WTC11 (cell line): ENCODE measurements around the gene TRAPPC10. TPM values are rescaled to one million over a fixed set of nuclear protein-coding genes. Genes with fewer than 3 reads are reported as not detected.

Experiments used
- ATAC-seq: fragments of 200-7000 bp; cut with Tn5 transposase; 2 replicates; pipeline ENCODE4 v1.10.0; 2021; ENCODE audit warnings: mild to moderate bottlenecking, moderate library complexity
- CTCF ChIA-PET: fragments of 300-600 bp; sonication (Branson Sonifier 250); formaldehyde crosslinking; loops from one replicate; lab custom pipeline; 2021; ENCODE audit warnings: antibody characterized with exemption; lab: Charles Lee
- POLR2A ChIA-PET: fragments of 350-600 bp; sonication (Branson Sonifier 250); formaldehyde crosslinking; loops from one replicate; lab custom pipeline; 2021; ENCODE audit warnings: antibody characterized with exemption; lab: Charles Lee
- DNase-seq: peaks from one replicate; pipeline ENCODE4 v3.0.0; 2021; ENCODE audit warnings: low spot score
- H3K27ac Mint-ChIP-seq: 2 replicates; pipeline ENCODE4 v1.8.0; 2021; ENCODE audit warnings: mixed read lengths
- H3K27me3 Mint-ChIP-seq: 2 replicates; pipeline ENCODE4 v1.8.0; 2021; ENCODE audit warnings: low read depth, mild to moderate bottlenecking, moderate library complexity, mixed read lengths
- H3K36me3 Mint-ChIP-seq: 2 replicates; pipeline ENCODE4 v1.8.0; 2021; ENCODE audit warnings: mixed read lengths
- H3K4me1 Mint-ChIP-seq: 2 replicates; pipeline ENCODE4 v1.8.0; 2022; ENCODE audit warnings: mixed read lengths
- H3K4me3 Mint-ChIP-seq: 2 replicates; pipeline ENCODE4 v1.8.0; 2021; ENCODE audit warnings: mild to moderate bottlenecking, moderate library complexity, mixed read lengths
- H3K9me3 Mint-ChIP-seq: 2 replicates; pipeline ENCODE4 v1.8.0; 2021; ENCODE audit warnings: mixed read lengths
- CREM ChIP-seq: sonication (generic); formaldehyde crosslinking; IDR thresholded peaks from 2 replicates; pipeline ENCODE4 v1.8.1; 2022; ENCODE audit warnings: mild to moderate bottlenecking, missing genetic modification reagents, moderate library complexity
- ERG ChIP-seq: fragments of 250-450 bp; sonication (Bioruptor Pico); IDR thresholded peaks from 2 replicates; pipeline ENCODE4 v1.8.0; 2021; ENCODE audit warnings: mild to moderate bottlenecking
- ETV6 ChIP-seq: sonication (generic); formaldehyde crosslinking; IDR thresholded peaks from 2 replicates; pipeline ENCODE4 v1.8.1; 2022; ENCODE audit warnings: mild to moderate bottlenecking, missing genetic modification reagents
- GABPB1 ChIP-seq: sonication (generic); formaldehyde crosslinking; IDR thresholded peaks from 2 replicates; pipeline ENCODE4 v1.8.1; 2023; ENCODE audit warnings: mild to moderate bottlenecking, missing genetic modification reagents
- IRF2 ChIP-seq: sonication (generic); formaldehyde crosslinking; IDR thresholded peaks from 2 replicates; pipeline ENCODE4 v1.8.0; 2022; ENCODE audit warnings: low read depth, missing genetic modification reagents, borderline replicate concordance
- JUN ChIP-seq: sonication (generic); formaldehyde crosslinking; IDR thresholded peaks from 2 replicates; pipeline ENCODE4 v1.8.0; 2023; ENCODE audit warnings: mild to moderate bottlenecking, missing genetic modification reagents
- KAT7 ChIP-seq: sonication (generic); formaldehyde crosslinking; IDR thresholded peaks from 2 replicates; pipeline ENCODE4 v1.8.1; 2023; ENCODE audit warnings: missing genetic modification reagents, mild to moderate bottlenecking, borderline replicate concordance
- MXD4 ChIP-seq: fragments of 250-450 bp; sonication (Bioruptor Pico); IDR thresholded peaks from 2 replicates; pipeline ENCODE4 v1.8.0; 2021; ENCODE audit warnings: mild to moderate bottlenecking, moderate library complexity, borderline replicate concordance
- MYBL2 ChIP-seq: sonication (generic); formaldehyde crosslinking; IDR thresholded peaks from 2 replicates; pipeline ENCODE4 v1.8.1; 2023; ENCODE audit warnings: mild to moderate bottlenecking, moderate library complexity, missing genetic modification reagents
- NFYB ChIP-seq: sonication (generic); formaldehyde crosslinking; conservative IDR thresholded peaks from 2 replicates; pipeline ENCODE4 v1.8.0; 2022; ENCODE audit warnings: low read depth, missing genetic modification reagents
- NR1H2 ChIP-seq: sonication (generic); formaldehyde crosslinking; IDR thresholded peaks from 2 replicates; pipeline ENCODE4 v1.9.0; 2021; ENCODE audit warnings: mild to moderate bottlenecking, moderate library complexity, missing genetic modification reagents
- PRDM15 ChIP-seq: sonication (generic); formaldehyde crosslinking; IDR thresholded peaks from 2 replicates; pipeline ENCODE4 v1.8.0; 2022; ENCODE audit warnings: missing genetic modification reagents
- SOX15 ChIP-seq: fragments of 250-450 bp; sonication (Bioruptor Pico); IDR thresholded peaks from 2 replicates; pipeline ENCODE4 v1.9.0; 2021; ENCODE audit warnings: mild to moderate bottlenecking
- TEAD1 ChIP-seq: sonication (generic); formaldehyde crosslinking; IDR thresholded peaks from 2 replicates; pipeline ENCODE4 v1.8.0; 2022; ENCODE audit warnings: mild to moderate bottlenecking, missing genetic modification reagents
- TEAD4 ChIP-seq: sonication (generic); formaldehyde crosslinking; IDR thresholded peaks from 2 replicates; pipeline ENCODE4 v1.8.0; 2022; ENCODE audit warnings: mild to moderate bottlenecking, missing genetic modification reagents
- TP53 ChIP-seq: sonication (generic); formaldehyde crosslinking; IDR thresholded peaks from 2 replicates; pipeline ENCODE4 v1.8.1; 2023; ENCODE audit warnings: mild to moderate bottlenecking, missing genetic modification reagents
- USF2 ChIP-seq: sonication (generic); formaldehyde crosslinking; IDR thresholded peaks from 2 replicates; pipeline ENCODE4 v1.8.1; 2023; ENCODE audit warnings: mild to moderate bottlenecking, missing genetic modification reagents, moderate library complexity
- ZNF121 ChIP-seq: sonication (generic); formaldehyde crosslinking; IDR thresholded peaks from 2 replicates; pipeline ENCODE4 v1.8.0; 2023; ENCODE audit warnings: missing genetic modification reagents
- ZNF219 ChIP-seq: sonication (generic); formaldehyde crosslinking; IDR thresholded peaks from 2 replicates; pipeline ENCODE4 v1.8.0; 2023; ENCODE audit warnings: missing genetic modification reagents, mild to moderate bottlenecking, borderline replicate concordance
- ZNF232 ChIP-seq: sonication (generic); formaldehyde crosslinking; IDR thresholded peaks from 2 replicates; pipeline ENCODE4 v1.8.0; 2022; ENCODE audit warnings: mild to moderate bottlenecking, missing genetic modification reagents
- ZNF317 ChIP-seq: sonication (generic); formaldehyde crosslinking; IDR thresholded peaks from 2 replicates; pipeline ENCODE4 v1.8.1; 2023; ENCODE audit warnings: low read depth, mild to moderate bottlenecking, moderate library complexity, missing genetic modification reagents, borderline replicate concordance
- ZNF396 ChIP-seq: fragments of 250-450 bp; sonication (Bioruptor Pico); IDR thresholded peaks from 2 replicates; pipeline ENCODE4 v1.8.0; 2021; ENCODE audit warnings: mild to moderate bottlenecking, moderate library complexity, borderline replicate concordance
- total RNA-seq: library from RNA; stranded (reverse); gene quantifications from 3 replicates; pipeline ENCODE4 v1.2.3, GENCODE V29; 2021
- TF ChIP-seq, protein P1 (sequence below): sonication (generic); formaldehyde crosslinking; IDR thresholded peaks from 2 replicates; pipeline ENCODE4 v1.8.1; 2023; ENCODE audit warnings: mild to moderate bottlenecking, missing genetic modification reagents, borderline replicate concordance
- TF ChIP-seq, protein P2 (sequence below): fragments of 250-450 bp; sonication (Bioruptor Pico); IDR thresholded peaks from 2 replicates; pipeline ENCODE4 v1.9.0; 2021; ENCODE audit warnings: mild to moderate bottlenecking
- TF ChIP-seq, protein P3 (sequence below): sonication (generic); formaldehyde crosslinking; IDR thresholded peaks from 2 replicates; pipeline ENCODE4 v1.8.0; 2023; ENCODE audit warnings: missing genetic modification reagents
- TF ChIP-seq, protein P4 (sequence below): sonication (generic); formaldehyde crosslinking; IDR thresholded peaks from 2 replicates; pipeline ENCODE4 v1.8.1; 2022; ENCODE audit warnings: missing genetic modification reagents, borderline replicate concordance

Gene TRAPPC10
- total RNA-seq, 1 experiment from 2014 or later, result 34.5 TPM

DNA sequence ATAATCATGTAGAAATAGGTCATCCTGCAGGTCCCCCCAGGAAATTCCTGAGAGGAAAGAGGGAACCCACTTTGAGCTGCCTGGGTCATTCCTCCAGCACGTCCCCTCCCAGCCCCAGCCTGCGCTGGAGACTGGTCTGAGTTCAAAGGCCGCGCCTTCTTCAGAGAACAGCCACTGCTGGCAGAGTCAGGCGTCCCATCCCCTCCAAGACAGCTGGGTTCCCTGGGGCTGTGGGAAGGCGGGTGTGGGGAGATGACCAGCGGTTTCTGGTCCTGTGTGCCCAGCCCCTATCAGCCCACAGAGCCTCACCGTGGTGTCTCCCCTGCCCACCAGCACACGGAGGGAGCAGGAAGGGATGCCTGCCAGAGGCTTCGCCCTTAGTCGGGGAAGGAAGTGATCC lies 18.0 kb upstream of the TRAPPC10 start (continued):
- TF ChIP-seq NR1H2 (no peak), MYBL2 (no peak), MXD4 (CRISPR knock-in tag) (no peak)

GRCh38 chr21:43994646-43995045 lies 17.5 kb upstream of the TRAPPC10 start:
- POLR2A ChIA-PET, result no interaction called here

GRCh38 chr21:43995521-43996105 lies 16.5 kb upstream of the TRAPPC10 start:
- H3K9me3 Mint-ChIP-seq, result no peaks in the 10 kb centered on the region
- CTCF ChIA-PET, result interaction anchor here (1.4 kb wide), 1 partner anchor 20 kb away, joined by 6 read pairs; no protein-coding TSS in a partner anchor
- no peak overlapping the region for H3K27ac Mint-ChIP-seq
- no peaks in the 10 kb centered on the region for H3K27me3 Mint-ChIP-seq
- no peaks in the 10 kb centered on the region for H3K36me3 Mint-ChIP-seq
- DNase-seq (no peak), ATAC-seq (no peak)
- POLR2A ChIA-PET, result no interaction called here
- no peak overlapping the region for H3K4me3 Mint-ChIP-seq
- H3K4me1 Mint-ChIP-seq, result no peaks in the 10 kb centered on the region
- no peak for TF ChIP-seq PRDM15
- TF ChIP-seq ZNF219 (CRISPR knock-in tag), result no peak
- TF ChIP-seq, protein P1, sequence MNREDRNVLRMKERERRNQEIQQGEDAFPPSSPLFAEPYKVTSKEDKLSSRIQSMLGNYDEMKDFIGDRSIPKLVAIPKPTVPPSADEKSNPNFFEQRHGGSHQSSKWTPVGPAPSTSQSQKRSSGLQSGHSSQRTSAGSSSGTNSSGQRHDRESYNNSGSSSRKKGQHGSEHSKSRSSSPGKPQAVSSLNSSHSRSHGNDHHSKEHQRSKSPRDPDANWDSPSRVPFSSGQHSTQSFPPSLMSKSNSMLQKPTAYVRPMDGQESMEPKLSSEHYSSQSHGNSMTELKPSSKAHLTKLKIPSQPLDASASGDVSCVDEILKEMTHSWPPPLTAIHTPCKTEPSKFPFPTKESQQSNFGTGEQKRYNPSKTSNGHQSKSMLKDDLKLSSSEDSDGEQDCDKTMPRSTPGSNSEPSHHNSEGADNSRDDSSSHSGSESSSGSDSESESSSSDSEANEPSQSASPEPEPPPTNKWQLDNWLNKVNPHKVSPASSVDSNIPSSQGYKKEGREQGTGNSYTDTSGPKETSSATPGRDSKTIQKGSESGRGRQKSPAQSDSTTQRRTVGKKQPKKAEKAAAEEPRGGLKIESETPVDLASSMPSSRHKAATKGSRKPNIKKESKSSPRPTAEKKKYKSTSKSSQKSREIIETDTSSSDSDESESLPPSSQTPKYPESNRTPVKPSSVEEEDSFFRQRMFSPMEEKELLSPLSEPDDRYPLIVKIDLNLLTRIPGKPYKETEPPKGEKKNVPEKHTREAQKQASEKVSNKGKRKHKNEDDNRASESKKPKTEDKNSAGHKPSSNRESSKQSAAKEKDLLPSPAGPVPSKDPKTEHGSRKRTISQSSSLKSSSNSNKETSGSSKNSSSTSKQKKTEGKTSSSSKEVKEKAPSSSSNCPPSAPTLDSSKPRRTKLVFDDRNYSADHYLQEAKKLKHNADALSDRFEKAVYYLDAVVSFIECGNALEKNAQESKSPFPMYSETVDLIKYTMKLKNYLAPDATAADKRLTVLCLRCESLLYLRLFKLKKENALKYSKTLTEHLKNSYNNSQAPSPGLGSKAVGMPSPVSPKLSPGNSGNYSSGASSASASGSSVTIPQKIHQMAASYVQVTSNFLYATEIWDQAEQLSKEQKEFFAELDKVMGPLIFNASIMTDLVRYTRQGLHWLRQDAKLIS (CRISPR knock-in tag), result no peak
- TF ChIP-seq, protein P2, sequence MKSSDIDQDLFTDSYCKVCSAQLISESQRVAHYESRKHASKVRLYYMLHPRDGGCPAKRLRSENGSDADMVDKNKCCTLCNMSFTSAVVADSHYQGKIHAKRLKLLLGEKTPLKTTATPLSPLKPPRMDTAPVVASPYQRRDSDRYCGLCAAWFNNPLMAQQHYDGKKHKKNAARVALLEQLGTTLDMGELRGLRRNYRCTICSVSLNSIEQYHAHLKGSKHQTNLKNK (CRISPR knock-in tag), result no peak
- TF ChIP-seq ZNF232, result no peak

More at GRCh38 chr21:43994646-43995045, 17.5 kb upstream of the TRAPPC10 start:
- H3K4me3 Mint-ChIP-seq, result no peak overlapping the region
- H3K9me3 Mint-ChIP-seq, result no peaks in the 10 kb centered on the region
- DNase-seq, result no peak
- CTCF ChIA-PET, result interaction anchor here (1.4 kb wide), 1 partner anchor 19 kb away, joined by 6 read pairs; no protein-coding TSS in a partner anchor
- H3K27ac Mint-ChIP-seq, result no peak overlapping the region
- H3K36me3 Mint-ChIP-seq, result no peaks in the 10 kb centered on the region
- ATAC-seq, result no peak
- no peaks in the 10 kb centered on the region for H3K27me3 Mint-ChIP-seq
- H3K4me1 Mint-ChIP-seq, result no peaks in the 10 kb centered on the region
- no peak for TF ChIP-seq ERG
- no peak for TF ChIP-seq JUN (CRISPR knock-in tag)
- no peak for TF ChIP-seq GABPB1
- no peak for TF ChIP-seq NFYB (CRISPR knock-in tag)
- TF ChIP-seq TP53 (CRISPR knock-in tag), result no peak
- TF ChIP-seq TEAD1 (CRISPR knock-in tag), result no peak
- TF ChIP-seq ZNF232, result no peak
- TF ChIP-seq, protein P3, sequence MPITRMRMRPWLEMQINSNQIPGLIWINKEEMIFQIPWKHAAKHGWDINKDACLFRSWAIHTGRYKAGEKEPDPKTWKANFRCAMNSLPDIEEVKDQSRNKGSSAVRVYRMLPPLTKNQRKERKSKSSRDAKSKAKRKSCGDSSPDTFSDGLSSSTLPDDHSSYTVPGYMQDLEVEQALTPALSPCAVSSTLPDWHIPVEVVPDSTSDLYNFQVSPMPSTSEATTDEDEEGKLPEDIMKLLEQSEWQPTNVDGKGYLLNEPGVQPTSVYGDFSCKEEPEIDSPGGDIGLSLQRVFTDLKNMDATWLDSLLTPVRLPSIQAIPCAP (CRISPR knock-in tag), result no peak
- TF ChIP-seq, protein P4, sequence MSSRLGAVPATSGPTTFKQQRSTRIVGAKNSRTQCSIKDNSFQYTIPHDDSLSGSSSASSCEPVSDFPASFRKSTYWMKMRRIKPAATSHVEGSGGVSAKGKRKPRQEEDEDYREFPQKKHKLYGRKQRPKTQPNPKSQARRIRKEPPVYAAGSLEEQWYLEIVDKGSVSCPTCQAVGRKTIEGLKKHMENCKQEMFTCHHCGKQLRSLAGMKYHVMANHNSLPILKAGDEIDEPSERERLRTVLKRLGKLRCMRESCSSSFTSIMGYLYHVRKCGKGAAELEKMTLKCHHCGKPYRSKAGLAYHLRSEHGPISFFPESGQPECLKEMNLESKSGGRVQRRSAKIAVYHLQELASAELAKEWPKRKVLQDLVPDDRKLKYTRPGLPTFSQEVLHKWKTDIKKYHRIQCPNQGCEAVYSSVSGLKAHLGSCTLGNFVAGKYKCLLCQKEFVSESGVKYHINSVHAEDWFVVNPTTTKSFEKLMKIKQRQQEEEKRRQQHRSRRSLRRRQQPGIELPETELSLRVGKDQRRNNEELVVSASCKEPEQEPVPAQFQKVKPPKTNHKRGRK (CRISPR knock-in tag), result no peak
- TF ChIP-seq ZNF121 (CRISPR knock-in tag), result no peak
- TF ChIP-seq SOX15 (CRISPR knock-in tag), result no peak
- TF ChIP-seq KAT7, result no peak
- no peak for TF ChIP-seq TEAD4 (CRISPR knock-in tag)
- TF ChIP-seq ETV6, result no peak
- no peak for TF ChIP-seq ZNF396 (CRISPR knock-in tag)
- TF ChIP-seq CREM (CRISPR knock-in tag), result no peak
- no peak for TF ChIP-seq USF2
- no peak for TF ChIP-seq ZNF317 (CRISPR knock-in tag)
- TF ChIP-seq IRF2 (CRISPR knock-in tag), result no peak
